Neural cell (in vitro differentiated cells): Measurements from ENCODE around the gene ASIP.

Experiments used
- CTCF ChIP-seq: fragments of 450-650 bp; IDR thresholded peaks from 2 replicates; pipeline ENCODE4 v1.5.1; 2014; ENCODE audit warnings: antibody characterized with exemption, mild to moderate bottlenecking, moderate library complexity; ENCODE audit not compliant: poor library complexity, severe bottlenecking
- EP300 ChIP-seq: fragments of 450-650 bp; conservative IDR thresholded peaks from 2 replicates; pipeline ENCODE4 v1.6.1; 2014; ENCODE audit warnings: antibody characterized with exemption, mild to moderate bottlenecking, moderate library complexity; ENCODE audit not compliant: poor library complexity, severe bottlenecking
- EZH2 ChIP-seq: fragments of 200-600, 300-800 bp; shearing (Covaris generic), sonication (generic); IDR thresholded peaks from 2 replicates; pipeline ENCODE4 v1.6.1; 2014; ENCODE audit warnings: antibody characterized with exemption, low read length, borderline replicate concordance, mild to moderate bottlenecking; ENCODE audit not compliant: insufficient read depth, poor library complexity, severe bottlenecking

- TF ChIP-seq CTCF (no peak), EP300 (no peak), EZH2 (no peak)
Observed at GRCh38 chr20:34251619-34252018, 10.4 kb downstream of the ASIP start.
